Neuron (in vitro differentiated cells): Measurements from ENCODE around the gene HLX.

Experiments
- H2AFZ ChIP-seq: one replicate; pipeline ENCODE4 v1.6.1; 2013; ENCODE audit warnings: low read depth, mild to moderate bottlenecking, inconsistent platforms, low read length, moderate library complexity
- H3K27me3 ChIP-seq: one replicate; pipeline ENCODE4 v1.6.1; 2013; ENCODE audit warnings: low read length; ENCODE audit not compliant: insufficient read depth
- H3K36me3 ChIP-seq: one replicate; pipeline ENCODE4 v1.6.1; 2013; ENCODE audit warnings: low read length; ENCODE audit not compliant: insufficient read depth
- H3K4me1 ChIP-seq: one replicate; pipeline ENCODE4 v1.6.1; 2013; ENCODE audit warnings: low read length; ENCODE audit not compliant: insufficient read depth
- H3K4me3 ChIP-seq: 2 replicates; pipeline ENCODE4 v1.5.1; 2013; ENCODE audit warnings: mild to moderate bottlenecking, low read length, moderate library complexity
- H3K9me3 ChIP-seq: one replicate; pipeline ENCODE4 v1.6.1; 2013; ENCODE audit warnings: low read length

The HLX gene

DNA sequence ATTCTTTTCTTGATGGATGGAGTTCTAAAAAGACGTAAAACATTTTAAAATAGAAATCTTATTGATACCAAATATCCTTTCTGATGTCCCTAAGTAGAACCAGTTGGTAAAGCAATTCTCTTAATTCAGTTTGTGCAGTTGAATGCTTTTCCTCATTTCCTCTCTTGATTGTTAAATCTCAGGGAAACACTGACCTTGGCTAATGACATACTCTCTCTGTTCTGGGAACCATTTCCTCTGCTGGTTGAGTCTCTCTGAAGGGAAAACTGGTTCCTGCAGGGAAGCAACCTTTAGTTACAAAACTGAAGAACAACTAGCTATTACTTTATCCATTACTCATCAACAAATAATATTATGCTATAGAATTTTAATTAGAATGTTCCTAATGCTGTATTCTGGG is 36.7 kb downstream of the HLX start:
- Histone ChIP-seq H3K9me3 (no peaks in the 10 kb centered on the region), H3K27me3 (peaks cover 4% of the 10 kb centered on the region), H3K4me3 (no peak overlapping the region), H3K36me3 (no peaks in the 10 kb centered on the region), H2AFZ (no peak overlapping the region), H3K4me1 (no peaks in the 10 kb centered on the region)

DNA sequence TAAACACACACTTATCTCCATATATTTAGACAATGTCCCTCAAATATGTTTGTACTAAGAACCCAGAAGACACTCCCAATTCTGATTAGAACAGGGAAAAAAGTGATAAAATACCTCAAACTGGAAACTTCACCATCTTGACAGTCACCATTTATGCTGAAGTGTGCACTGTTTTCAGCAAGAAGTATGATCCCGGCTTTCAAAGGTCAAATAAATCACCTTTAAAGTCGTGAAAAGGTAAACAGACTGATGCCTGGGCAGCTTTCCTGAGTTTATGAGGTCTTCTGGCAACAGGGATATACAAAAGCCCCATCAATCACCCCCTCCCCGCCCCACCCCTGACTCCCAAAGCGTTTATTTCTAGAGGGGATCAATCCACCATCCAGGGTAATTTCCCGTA is 37.9 kb downstream of the HLX start:
- Histone ChIP-seq H3K4me1 (no peaks in the 10 kb centered on the region), H3K27me3 (peaks cover 9% of the 10 kb centered on the region), H2AFZ (no peak overlapping the region), H3K4me3 (no peak overlapping the region), H3K36me3 (no peaks in the 10 kb centered on the region), H3K9me3 (no peaks in the 10 kb centered on the region)

DNA sequence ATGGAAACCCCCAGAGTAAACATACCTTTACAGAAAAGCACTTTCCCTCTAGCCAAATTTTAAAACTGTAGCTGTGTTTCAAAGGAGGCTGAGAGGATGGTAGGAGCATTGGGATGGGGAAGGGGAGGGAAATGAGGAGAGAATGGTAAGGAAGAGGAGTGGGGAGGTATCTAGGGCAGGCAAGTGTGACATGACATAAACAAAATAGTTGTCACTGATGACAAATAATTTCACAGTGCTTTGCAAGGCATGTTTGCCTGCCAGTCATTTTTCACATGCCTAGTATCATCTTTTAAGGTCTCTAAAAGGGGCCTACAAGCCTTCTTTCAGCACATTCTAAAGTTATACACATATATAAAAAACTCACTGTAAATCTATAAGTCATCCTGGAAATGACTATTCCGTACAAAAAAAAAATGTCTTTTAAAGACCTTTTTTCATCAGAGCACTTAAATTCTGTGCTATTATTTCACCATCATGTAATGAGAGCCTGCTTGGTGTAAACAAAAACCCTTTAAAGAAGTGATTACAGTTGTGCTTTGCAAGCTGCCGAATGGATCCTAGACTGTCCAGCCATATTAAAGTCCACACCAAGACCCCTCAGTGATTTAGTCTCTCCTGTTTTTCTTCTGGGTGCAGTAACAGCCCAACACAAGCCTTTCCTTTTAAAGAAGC is 38.4 kb downstream of the HLX start:
- no peak overlapping the region for H2AFZ ChIP-seq
- no peaks in the 10 kb centered on the region for H3K36me3 ChIP-seq
- no peaks in the 10 kb centered on the region for H3K4me1 ChIP-seq
- H3K4me3 ChIP-seq, result no peak overlapping the region
- peaks cover 9% of the 10 kb centered on the region for H3K27me3 ChIP-seq
- H3K9me3 ChIP-seq, result no peaks in the 10 kb centered on the region

DNA sequence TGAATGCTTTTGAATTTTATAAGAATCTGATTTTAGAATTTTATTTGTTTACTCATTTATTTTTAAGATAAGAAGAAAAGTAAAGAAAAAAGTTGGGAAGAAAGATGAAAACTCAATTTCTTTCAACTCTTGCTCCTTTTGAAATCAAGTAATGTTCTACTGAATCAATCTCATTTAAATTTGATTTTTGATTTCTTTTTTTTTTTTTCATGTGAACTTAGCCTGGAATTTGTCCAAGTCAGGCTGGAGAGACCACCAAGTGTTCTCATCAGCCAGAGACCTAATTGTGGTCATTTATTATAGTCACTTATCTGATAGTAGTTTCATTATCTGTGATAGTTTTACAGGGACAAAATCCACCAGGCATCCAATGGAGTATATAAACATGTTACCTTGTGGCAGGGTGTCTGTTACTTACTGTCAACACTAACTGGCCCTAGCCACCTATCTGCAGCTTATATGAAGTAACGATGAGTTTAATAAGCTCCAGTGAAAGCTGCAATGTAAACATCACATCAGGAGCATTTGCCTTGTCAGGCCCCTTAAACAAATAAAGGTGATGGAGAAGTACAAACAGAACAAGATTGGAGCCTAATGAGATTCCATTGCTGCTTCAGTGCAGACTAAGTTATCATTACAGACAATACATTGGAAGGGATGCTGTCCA is 39.2 kb downstream of the HLX start:
- peaks cover 9% of the 10 kb centered on the region for H3K27me3 ChIP-seq
- H2AFZ ChIP-seq, result no peak overlapping the region
- H3K4me1 ChIP-seq, result no peaks in the 10 kb centered on the region
- no peaks in the 10 kb centered on the region for H3K9me3 ChIP-seq
- H3K4me3 ChIP-seq, result no peak overlapping the region
- H3K36me3 ChIP-seq, result no peaks in the 10 kb centered on the region

DNA sequence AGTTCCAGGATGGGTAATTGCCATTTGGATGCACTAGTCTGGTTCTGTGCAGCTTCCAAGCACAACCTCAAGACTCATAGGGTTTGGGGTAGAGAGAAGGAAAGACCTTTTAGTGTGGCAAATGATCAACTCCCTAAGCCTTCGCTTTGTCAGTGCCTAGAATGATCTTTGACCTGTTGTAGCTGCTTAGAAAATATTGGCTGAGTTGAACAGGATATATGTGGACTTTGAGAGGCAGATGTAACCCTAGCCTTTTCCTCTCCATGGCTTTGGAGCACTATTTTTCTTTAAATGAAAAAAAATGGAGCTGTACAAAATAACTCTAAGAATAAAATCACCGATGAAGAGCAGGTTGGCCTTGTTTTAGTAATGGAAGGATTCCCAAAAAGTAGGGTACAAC is 41.7 kb downstream of the HLX start:
- Histone ChIP-seq H3K9me3 (no peaks in the 10 kb centered on the region), H3K36me3 (no peaks in the 10 kb centered on the region), H3K4me3 (no peak overlapping the region), H2AFZ (no peak overlapping the region), H3K27me3 (peaks cover 9% of the 10 kb centered on the region), H3K4me1 (no peaks in the 10 kb centered on the region)

DNA sequence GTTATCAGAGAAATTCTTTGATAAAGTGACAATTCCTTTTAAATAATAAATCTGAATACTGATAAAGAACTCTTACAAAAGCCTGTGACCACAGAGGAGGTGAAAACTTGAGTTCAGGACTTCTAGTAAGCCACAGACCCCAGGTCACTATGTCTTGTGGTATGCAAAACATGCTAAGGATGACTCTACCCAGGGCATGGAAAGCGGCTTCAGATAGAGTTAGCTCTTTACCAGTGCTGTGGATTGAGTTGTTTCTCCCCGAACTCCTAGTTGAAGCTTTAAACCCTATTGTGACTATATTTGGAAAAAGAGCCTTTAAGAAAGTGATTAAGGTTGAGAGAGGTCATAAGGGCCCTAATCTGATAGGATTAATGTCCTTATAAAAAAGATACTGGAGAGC is 42.3 kb downstream of the HLX start:
- Histone ChIP-seq H3K36me3 (no peaks in the 10 kb centered on the region), H2AFZ (no peak overlapping the region), H3K9me3 (no peaks in the 10 kb centered on the region), H3K4me1 (no peaks in the 10 kb centered on the region), H3K4me3 (no peak overlapping the region), H3K27me3 (peaks cover 9% of the 10 kb centered on the region)

DNA sequence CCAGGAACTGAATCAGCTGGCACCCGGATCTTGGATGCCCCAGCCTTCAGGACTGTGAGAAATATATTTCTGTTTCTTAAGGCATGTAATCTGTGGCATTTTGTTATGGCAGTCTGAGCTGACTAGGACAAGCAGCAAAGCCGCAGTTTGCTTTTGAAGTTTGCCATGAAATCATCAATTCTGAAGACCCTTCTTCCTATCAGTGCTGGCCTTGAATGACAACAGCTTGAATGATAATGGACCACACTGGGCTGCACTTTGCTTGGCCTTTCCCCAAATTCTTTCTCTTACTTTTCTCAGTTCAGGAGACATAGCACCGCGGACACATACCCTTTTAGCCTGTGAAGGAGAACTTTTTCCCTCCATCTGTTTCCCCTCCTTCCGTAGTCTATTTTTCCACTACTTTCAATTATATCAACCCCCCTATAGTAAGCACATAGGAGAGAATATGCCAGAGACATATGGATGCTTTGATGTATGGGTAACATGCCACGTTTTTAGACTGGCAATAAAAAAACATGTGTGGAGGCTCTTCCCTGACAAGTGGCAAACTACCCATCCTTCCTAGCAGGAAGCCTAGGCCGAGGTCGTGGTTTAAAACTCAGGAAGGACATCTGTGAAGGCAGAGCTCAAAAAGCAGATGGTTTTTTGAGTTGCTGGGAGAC is 42.9 kb downstream of the HLX start:
- no peaks in the 10 kb centered on the region for H3K36me3 ChIP-seq
- H3K4me3 ChIP-seq, result no peak overlapping the region
- no peaks in the 10 kb centered on the region for H3K9me3 ChIP-seq
- H3K4me1 ChIP-seq, result no peaks in the 10 kb centered on the region
- no peak overlapping the region for H2AFZ ChIP-seq
- peaks cover 5% of the 10 kb centered on the region for H3K27me3 ChIP-seq

DNA sequence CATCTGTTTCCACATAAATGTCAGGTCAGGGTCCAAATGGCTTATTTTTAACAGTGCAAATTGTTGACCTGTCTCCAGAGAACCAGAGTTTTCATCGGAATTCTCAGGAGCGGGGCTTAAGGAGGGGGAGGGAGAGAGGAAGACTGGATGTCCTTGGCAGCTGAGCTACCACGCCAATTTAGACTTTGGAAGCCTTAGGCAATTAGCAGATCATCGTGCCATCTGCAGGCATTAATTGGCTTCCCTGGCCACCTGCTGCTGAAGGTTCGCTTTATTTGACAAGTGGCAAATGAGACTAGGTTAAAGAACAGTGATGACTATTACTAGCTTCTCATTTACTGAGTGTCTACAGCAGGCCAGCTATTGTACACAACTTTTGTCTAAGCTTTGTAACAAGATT is 43.7 kb downstream of the HLX start:
- Histone ChIP-seq H3K4me3 (no peak overlapping the region), H3K36me3 (no peaks in the 10 kb centered on the region), H3K9me3 (no peaks in the 10 kb centered on the region), H3K4me1 (no peaks in the 10 kb centered on the region), H3K27me3 (peaks cover 5% of the 10 kb centered on the region), H2AFZ (no peak overlapping the region)

DNA sequence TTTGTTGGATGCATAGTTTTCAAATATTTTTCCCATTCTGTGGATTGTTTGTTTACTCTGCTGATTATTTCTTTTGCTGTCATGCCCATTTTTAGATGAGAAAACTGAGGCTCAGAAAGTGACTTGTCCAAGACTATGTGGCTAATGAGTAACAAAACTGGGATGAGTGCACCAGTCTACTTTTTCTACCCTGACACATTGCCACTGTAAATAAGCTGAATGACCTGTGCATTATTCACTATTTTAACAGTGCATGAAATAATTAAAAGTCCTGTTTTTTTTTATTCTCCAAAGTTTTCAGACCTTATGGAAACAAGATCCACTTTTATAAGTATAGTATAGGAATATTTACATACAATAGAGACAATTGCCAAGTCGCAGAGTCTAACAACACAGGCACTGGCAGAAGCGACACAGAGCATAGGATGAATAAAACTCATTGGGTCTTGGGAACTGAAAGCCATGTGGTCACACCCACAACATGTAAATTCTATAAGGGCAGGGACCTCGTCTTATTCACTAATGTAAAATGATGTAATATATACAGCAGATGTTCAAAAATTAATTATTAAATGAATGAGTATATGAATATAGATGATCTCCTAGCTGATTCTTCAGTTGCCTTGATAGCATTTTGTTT is 45.2 kb downstream of the HLX start:
- Histone ChIP-seq H3K4me1 (no peaks in the 10 kb centered on the region), H3K4me3 (no peak overlapping the region), H2AFZ (no peak overlapping the region), H3K27me3 (peaks cover 5% of the 10 kb centered on the region), H3K9me3 (no peaks in the 10 kb centered on the region), H3K36me3 (no peaks in the 10 kb centered on the region)

DNA sequence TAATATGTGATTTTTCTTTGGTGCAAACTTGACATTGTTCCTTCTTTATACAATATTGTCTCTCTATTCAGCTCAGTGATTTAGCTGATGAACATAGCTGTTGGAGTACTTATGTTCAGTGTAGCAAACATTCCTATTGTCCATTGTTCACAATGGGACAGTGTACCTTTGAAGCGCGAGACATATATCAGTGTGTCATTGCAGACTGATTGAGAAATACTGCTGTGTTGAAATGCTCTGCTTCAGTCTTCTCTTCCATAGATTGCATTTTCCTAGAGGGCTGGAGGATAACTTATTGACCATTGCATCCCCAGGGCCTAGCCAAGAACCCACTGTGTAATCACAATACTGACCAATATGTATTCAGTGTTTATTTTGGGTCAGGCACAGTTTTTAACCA is 46.5 kb downstream of the HLX start:
- no peak overlapping the region for H2AFZ ChIP-seq
- H3K4me3 ChIP-seq, result no peak overlapping the region
- H3K4me1 ChIP-seq, result no peaks in the 10 kb centered on the region
- no peaks in the 10 kb centered on the region for H3K36me3 ChIP-seq
- H3K9me3 ChIP-seq, result no peaks in the 10 kb centered on the region
- H3K27me3 ChIP-seq, result peaks cover 5% of the 10 kb centered on the region

DNA sequence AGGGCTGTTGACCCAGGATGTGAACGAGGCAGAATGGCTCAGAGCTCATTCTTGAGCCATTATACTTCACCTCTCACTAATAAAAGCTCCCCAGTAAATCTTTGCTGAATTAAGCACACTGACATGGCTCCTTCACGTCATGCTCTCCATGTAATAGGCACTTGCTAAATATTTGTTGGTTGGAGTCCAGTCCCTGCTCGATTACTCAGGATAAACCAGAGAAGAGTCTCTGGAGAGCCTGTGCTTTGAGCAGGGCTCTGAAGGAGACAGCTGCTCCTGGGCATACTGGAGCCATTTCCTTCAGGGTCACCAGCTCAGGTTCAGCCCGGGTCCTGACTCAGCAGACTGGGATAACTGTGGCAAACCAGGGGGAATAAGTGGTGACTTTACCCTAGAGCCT is 46.9 kb downstream of the HLX start:
- Histone ChIP-seq H3K36me3 (no peaks in the 10 kb centered on the region), H2AFZ (no peak overlapping the region), H3K27me3 (peaks cover 5% of the 10 kb centered on the region), H3K4me3 (no peak overlapping the region), H3K4me1 (no peaks in the 10 kb centered on the region), H3K9me3 (no peaks in the 10 kb centered on the region)

DNA sequence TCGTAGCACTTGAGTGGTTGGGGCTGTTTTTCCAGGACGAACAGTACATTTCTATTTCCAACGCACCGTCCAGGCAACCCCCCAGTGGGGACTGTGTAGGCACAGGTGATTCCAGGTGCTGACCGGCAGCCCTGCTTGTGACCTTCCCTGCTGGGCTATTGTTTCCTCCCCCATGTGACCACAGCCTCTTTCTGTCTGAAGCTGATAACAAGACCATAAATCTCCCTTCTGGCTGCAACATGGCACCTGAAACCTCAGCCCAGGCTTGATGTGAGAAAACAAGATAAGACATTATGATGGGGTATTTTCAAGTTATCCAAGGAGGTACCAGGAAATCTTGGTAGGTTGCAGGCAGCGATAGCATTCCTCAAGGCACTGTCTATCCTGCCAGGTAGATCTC is 48.2 kb downstream of the HLX start:
- H3K27me3 ChIP-seq, result no peaks in the 10 kb centered on the region
- H3K4me3 ChIP-seq, result no peak overlapping the region
- no peaks in the 10 kb centered on the region for H3K9me3 ChIP-seq
- H3K4me1 ChIP-seq, result no peaks in the 10 kb centered on the region
- no peak overlapping the region for H2AFZ ChIP-seq
- no peaks in the 10 kb centered on the region for H3K36me3 ChIP-seq

DNA sequence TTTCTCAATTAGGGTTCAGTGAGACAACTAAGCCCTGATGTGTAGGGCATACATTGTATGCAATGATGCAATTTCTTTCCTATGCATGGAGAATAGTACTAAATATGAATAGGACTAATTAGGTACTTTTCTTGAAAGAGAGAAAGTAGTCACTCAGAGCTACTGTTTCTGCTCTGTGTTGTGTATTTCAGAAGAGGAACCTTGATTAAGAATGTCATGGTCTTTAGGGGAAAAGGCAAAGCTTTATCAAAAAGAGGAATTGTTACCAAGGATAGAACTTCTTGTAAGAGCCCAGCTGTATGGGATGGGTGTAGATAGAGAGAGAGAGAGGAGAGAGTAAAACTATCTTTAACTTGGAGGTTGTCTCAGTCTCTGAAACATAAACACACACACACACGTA is 49.1 kb downstream of the HLX start:
- Histone ChIP-seq H3K9me3 (no peaks in the 10 kb centered on the region), H2AFZ (no peak overlapping the region), H3K4me1 (no peaks in the 10 kb centered on the region), H3K4me3 (no peak overlapping the region), H3K36me3 (no peaks in the 10 kb centered on the region), H3K27me3 (no peaks in the 10 kb centered on the region)
